ENCODE data around the gene SLC25A23. TPM values are rescaled to one million over a fixed set of nuclear protein-coding genes. Genes with fewer than 3 reads are reported as not detected.
A peak's percentile ranks its signal among the peaks of the same experiment; 100 is the strongest.

Gene SLC25A23
- total RNA-seq, 2 donors from 2014 or later, result 7.8 to 7.9 TPM

- H3K36me3 Mint-ChIP-seq (ENCODE audit: low read depth), result no peaks in the 10 kb centered on the region
- peaks cover 3% of the 10 kb centered on the region for H3K9me3 Mint-ChIP-seq
- H3K27ac Mint-ChIP-seq, result peak overlapping the region; percentile 77
- ATAC-seq (replicated peaks), result peak; percentile 89
- H3K4me1 Mint-ChIP-seq, result peaks cover 23% of the 10 kb centered on the region
- H3K4me3 Mint-ChIP-seq, result peak overlapping the region; percentile 83
- H3K27me3 Mint-ChIP-seq, result no peaks in the 10 kb centered on the region
Measured at GRCh38 chr19:6489278-6490061, 29.9 kb upstream of the SLC25A23 start.

DNA sequence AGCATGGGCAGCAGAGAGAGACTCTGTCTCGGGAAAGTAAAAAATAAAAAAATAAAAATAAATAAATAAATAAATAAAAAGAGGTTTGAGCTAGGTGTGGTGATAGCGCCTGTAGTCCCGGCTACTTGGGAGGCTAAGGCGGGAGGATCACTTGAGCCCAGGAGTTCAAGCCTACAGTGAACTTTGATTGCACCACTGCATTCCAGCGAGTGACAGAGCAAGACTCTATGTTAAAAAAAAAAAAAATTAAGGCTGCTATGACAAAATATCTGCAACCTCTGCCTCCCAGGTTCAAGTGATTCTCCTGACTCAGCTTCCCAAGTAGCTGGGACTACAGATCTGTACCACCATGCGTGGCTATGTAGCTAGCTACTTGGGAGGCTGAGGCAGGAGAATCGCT lies 25.2 kb upstream of the SLC25A23 start:
- H3K27ac Mint-ChIP-seq, result no peak overlapping the region
- H3K9me3 Mint-ChIP-seq, result no peaks in the 10 kb centered on the region
- H3K4me1 Mint-ChIP-seq, result peaks cover 23% of the 10 kb centered on the region
- no peak overlapping the region for H3K4me3 Mint-ChIP-seq
- no peaks in the 10 kb centered on the region for H3K27me3 Mint-ChIP-seq
- ATAC-seq (replicated peaks), result no peak
- H3K36me3 Mint-ChIP-seq (ENCODE audit: low read depth), result peaks cover 4% of the 10 kb centered on the region

DNA sequence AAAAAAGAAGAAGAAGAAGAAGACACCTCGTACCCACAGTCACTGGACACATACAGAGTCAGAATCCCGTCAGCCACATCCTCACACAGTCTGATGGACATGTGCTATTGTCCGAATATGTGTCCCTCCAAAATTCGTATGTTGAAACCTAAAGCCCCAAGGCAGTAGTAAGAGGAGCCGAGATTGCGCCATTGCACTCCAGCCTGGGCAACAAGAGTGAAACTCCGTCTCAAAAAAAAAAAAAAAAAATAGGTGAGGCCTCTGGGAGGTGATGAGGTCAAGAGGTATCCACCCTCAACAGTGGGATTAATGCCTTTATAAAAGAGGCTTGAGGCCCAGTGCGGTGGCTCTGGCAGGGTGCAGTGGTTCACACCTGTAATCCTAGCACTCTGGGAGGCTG lies 24.6 kb upstream of the SLC25A23 start:
- Mint-ChIP-seq H3K4me1 (peaks cover 18% of the 10 kb centered on the region), H3K4me3 (no peak overlapping the region), H3K9me3 (no peaks in the 10 kb centered on the region), H3K27ac (no peak overlapping the region), H3K36me3 (ENCODE audit: low read depth) (peaks cover 4% of the 10 kb centered on the region), H3K27me3 (no peaks in the 10 kb centered on the region)
- no peak for ATAC-seq (replicated peaks)

DNA sequence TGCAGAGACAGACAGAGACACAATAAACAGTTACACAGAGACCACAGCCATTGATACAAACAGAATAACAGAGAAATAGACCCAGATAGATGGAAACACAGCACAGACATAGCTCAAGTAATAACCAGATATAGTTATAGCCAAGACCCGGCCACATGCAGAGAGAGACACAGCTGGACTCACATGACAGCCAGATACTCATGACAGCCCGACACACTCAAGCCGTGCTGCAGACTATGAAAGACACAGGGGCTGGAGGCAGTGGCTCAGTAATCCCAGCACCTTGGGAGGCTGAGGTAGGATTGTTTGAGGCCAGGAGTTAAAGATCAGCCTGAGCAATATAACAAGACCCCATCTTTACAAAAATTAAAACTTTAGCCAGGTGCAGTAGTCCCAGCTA lies 23.6 kb upstream of the SLC25A23 start:
- no peak for ATAC-seq (replicated peaks)
- peaks cover 17% of the 10 kb centered on the region for H3K4me1 Mint-ChIP-seq
- no peak overlapping the region for H3K27ac Mint-ChIP-seq
- H3K27me3 Mint-ChIP-seq, result no peaks in the 10 kb centered on the region
- peaks cover 4% of the 10 kb centered on the region for H3K36me3 Mint-ChIP-seq (ENCODE audit: low read depth)
- H3K9me3 Mint-ChIP-seq, result no peaks in the 10 kb centered on the region
- H3K4me3 Mint-ChIP-seq, result no peak overlapping the region

- Mint-ChIP-seq H3K9me3 (no peaks in the 10 kb centered on the region), H3K27me3 (no peaks in the 10 kb centered on the region), H3K27ac (peak overlapping the region; percentile 89), H3K4me3 (peak overlapping the region; percentile 80), H3K4me1 (peaks cover 17% of the 10 kb centered on the region), H3K36me3 (ENCODE audit: low read depth) (peaks cover 4% of the 10 kb centered on the region)
- ATAC-seq (replicated peaks), result peak; percentile 20
Measured at GRCh38 chr19:6482343-6482686, 22.7 kb upstream of the SLC25A23 start.

DNA sequence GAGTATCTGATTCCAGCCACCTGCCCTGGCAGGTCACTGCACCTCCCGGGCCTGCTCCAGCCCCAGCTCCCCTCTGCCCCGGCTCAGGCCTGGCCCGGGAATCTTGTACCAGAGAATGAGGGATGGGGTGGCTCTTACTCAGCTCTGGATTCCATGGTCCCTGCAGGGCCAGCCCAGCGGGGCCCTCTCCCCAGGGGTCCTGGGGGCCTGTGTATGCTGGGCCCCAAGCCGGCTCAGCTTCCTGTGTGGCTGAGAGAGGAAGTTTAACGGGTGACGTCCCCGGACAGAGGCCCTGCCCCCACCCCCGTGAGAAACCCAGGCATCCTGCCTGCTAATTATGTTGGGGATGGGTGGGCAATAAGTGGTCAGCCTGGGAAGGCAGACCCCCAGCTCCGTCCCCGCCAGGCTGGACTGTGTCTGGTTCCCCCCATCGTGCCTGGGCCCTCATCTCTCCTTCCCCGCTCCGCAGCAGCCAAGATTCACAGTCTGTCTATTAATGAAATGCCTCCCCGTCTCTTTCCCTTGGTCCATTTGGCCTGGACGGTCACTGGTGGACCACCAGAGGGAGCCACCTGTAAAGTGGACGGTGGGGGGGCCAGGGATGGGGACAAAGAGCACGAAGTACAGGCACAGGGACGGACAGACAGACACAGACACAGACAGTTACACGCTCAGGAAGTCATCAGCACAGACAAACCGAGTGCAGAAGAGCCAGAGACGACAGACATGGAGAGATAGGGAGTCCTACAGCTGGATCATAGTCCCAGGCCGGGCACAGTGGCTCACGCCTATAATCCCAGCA lies 22.1 kb upstream of the SLC25A23 start, which contains the start of gene DENND1C:
TSS of gene DENND1C (minus strand) at position 247 of the 802 bp plus-strand sequence. CDS start at position 155, 92 bp downstream.
- no peaks in the 10 kb centered on the region for H3K9me3 Mint-ChIP-seq
- peak within 1 kb of the TSS; percentile 80 for H3K4me3 Mint-ChIP-seq
- peaks cover 17% of the 10 kb centered on the region for H3K4me1 Mint-ChIP-seq

DNA sequence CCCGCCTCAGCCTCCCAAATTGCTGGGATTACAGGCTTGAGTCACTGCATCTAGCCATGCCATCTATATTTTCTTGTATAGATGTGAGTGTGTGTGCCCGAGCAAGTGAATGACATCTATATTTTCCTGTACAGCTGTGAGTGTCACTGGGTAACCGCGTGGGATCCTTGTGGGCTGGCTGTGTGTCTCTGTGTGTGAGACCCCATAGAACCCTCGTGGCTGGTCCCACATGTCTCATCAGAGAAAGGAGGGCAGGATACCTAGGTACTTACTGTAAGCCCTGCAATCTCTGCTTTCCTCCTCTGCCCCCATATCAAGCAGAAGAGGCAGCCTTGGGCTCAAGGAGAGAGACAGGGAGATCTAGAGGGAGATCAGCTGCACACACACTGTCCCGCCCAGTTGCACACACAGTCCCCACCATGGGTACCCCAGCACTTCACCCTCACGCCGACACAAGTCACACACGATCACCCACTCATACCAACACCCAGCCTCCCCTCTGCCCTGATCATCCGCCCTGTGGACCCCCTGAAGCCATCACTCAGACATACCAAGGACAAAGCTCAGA lies 21.3 kb upstream of the SLC25A23 start:
- ATAC-seq (replicated peaks), result peak; percentile 35
- Mint-ChIP-seq H3K27me3 (no peaks in the 10 kb centered on the region), H3K36me3 (ENCODE audit: low read depth) (peaks cover 15% of the 10 kb centered on the region), H3K9me3 (no peaks in the 10 kb centered on the region), H3K4me1 (peaks cover 17% of the 10 kb centered on the region), H3K27ac (peak overlapping the region; percentile 89), H3K4me3 (peak overlapping the region; percentile 80)

More for the DNA sequence above, 22.1 kb upstream of the SLC25A23 start, which contains the start of gene DENND1C:
- peak within 1 kb of the TSS; percentile 89 for H3K27ac Mint-ChIP-seq
- H3K36me3 Mint-ChIP-seq (ENCODE audit: low read depth), result peaks cover 8% of the 10 kb centered on the region
- peak; percentile 90 for ATAC-seq (replicated peaks)
- H3K27me3 Mint-ChIP-seq, result no peaks in the 10 kb centered on the region

GRCh38 chr19:6479836-6480398 lies 20.3 kb upstream of the SLC25A23 start:
- H3K9me3 Mint-ChIP-seq, result no peaks in the 10 kb centered on the region
- H3K27me3 Mint-ChIP-seq, result no peaks in the 10 kb centered on the region
- peaks cover 16% of the 10 kb centered on the region for H3K36me3 Mint-ChIP-seq (ENCODE audit: low read depth)
- no peak for ATAC-seq (replicated peaks)
- H3K4me1 Mint-ChIP-seq, result peaks cover 17% of the 10 kb centered on the region
- H3K4me3 Mint-ChIP-seq, result peak overlapping the region; percentile 80
- H3K27ac Mint-ChIP-seq, result peak overlapping the region; percentile 89

- ATAC-seq (replicated peaks), result no peak
- H3K27me3 Mint-ChIP-seq, result no peaks in the 10 kb centered on the region
Measured at GRCh38 chr19:6478815-6479214, 19.2 kb upstream of the SLC25A23 start.

DNA sequence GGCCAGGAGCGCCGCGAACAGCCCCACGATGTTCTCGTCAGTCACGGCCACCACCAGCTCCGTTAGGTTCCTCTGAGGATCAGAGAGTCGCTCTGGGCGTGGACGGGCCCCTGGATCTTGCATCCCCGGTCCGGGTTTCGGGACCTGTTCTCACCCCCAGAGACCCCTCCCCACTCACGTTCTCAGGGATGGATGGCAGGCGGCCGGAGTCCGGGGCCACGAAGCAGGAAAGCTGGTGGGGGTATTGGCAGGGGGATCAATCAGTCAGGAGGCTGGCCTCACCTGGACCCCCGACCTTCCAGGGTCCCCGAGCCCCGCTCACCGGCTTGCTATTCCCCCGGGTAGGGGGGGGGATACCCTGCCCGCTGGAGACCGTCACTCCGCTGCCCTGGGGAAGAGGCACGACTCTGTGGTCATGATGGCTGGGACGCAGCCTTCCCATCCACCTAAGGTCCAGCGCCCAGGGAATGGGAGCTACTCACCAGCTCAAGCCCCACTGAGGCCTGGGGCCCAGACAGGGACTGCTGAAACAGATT lies 17.4 kb upstream of the SLC25A23 start:
- ATAC-seq (replicated peaks), result no peak
- no peaks in the 10 kb centered on the region for H3K9me3 Mint-ChIP-seq
- no peak overlapping the region for H3K4me3 Mint-ChIP-seq
- H3K4me1 Mint-ChIP-seq, result peaks cover 13% of the 10 kb centered on the region
- H3K27ac Mint-ChIP-seq, result no peak overlapping the region
- no peaks in the 10 kb centered on the region for H3K27me3 Mint-ChIP-seq
- peaks cover 39% of the 10 kb centered on the region for H3K36me3 Mint-ChIP-seq (ENCODE audit: low read depth)

More at GRCh38 chr19:6478815-6479214, 19.2 kb upstream of the SLC25A23 start:
- Mint-ChIP-seq H3K4me1 (peaks cover 17% of the 10 kb centered on the region), H3K4me3 (no peak overlapping the region), H3K27ac (no peak overlapping the region), H3K36me3 (ENCODE audit: low read depth) (peaks cover 23% of the 10 kb centered on the region), H3K9me3 (no peaks in the 10 kb centered on the region)

- H3K36me3 Mint-ChIP-seq (ENCODE audit: low read depth), result peaks cover 39% of the 10 kb centered on the region
- H3K9me3 Mint-ChIP-seq, result no peaks in the 10 kb centered on the region
- H3K27me3 Mint-ChIP-seq, result no peaks in the 10 kb centered on the region
- no peak overlapping the region for H3K4me3 Mint-ChIP-seq
- ATAC-seq (replicated peaks), result peak; percentile 91
- peaks cover 10% of the 10 kb centered on the region for H3K4me1 Mint-ChIP-seq
- H3K27ac Mint-ChIP-seq, result no peak overlapping the region
Measured at GRCh38 chr19:6476155-6476895, 16.7 kb upstream of the SLC25A23 start.

DNA sequence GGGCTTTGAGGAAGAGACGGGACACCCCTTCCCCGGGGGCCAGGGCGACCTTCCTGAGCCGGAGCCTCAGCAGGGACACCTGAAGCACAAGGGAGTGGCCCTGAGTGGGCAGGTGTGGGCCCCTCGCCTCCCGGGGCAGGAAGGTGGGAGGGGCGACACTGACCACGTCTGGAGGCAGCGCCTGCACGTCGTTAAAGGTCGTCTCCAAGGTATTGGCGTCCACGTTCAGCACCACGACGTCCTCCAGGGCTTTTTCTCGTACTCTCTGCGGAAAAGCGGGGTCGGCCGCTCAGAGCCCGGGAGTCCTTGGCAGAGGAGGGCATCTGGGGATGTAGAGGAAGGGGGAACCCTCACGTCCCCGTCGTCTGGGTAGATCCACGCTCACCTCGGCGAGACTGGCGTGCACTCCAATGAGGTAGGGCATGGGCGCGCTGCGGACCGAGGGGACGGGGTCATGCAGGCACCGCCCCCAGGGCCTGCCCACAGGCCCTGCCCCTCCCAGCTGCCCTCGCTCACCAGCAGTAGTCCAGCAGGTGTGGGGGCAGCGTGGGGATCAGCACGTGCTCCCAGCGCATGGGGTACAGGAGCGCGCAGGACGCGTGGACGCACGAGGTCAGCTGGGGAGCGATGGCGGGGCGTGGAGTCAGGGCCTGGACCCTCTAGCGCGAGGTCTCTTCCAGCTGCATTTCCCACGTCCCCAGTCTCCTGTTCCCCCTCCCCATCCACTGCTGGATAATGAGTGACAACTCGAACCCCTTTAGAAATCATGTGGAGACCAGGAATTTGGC lies 15.9 kb upstream of the SLC25A23 start:
- Mint-ChIP-seq H3K9me3 (no peaks in the 10 kb centered on the region), H3K36me3 (ENCODE audit: low read depth) (peaks cover 45% of the 10 kb centered on the region), H3K4me1 (peaks cover 8% of the 10 kb centered on the region), H3K27me3 (no peaks in the 10 kb centered on the region), H3K27ac (no peak overlapping the region), H3K4me3 (no peak overlapping the region)
- ATAC-seq (replicated peaks), result no peak

DNA sequence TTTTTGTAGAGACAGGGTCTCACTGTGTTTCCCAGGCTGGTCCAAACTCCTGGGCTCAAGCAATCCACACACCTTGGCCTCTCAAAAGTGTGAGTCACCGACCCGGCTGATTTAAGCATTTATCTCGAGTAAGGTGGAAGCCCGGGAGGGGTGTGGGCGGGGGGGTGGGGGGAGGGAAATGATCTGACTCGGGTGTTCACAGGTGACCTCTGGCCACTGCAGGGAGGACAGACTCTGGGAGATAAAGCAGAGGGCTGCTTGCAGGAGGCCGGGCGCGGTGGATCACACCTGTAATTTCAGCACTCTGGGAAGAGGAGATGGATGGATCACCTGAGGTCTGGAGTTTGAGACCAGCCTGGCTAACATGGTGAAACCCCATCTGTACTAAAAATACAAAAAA lies 14.1 kb upstream of the SLC25A23 start:
- Mint-ChIP-seq H3K36me3 (ENCODE audit: low read depth) (peaks cover 62% of the 10 kb centered on the region), H3K4me3 (no peak overlapping the region), H3K9me3 (no peaks in the 10 kb centered on the region), H3K27ac (no peak overlapping the region), H3K4me1 (no peaks in the 10 kb centered on the region), H3K27me3 (no peaks in the 10 kb centered on the region)
- ATAC-seq (replicated peaks), result no peak

Data from activated T-helper 17 cell treated with anti-CD3 and anti-CD28 coated beads, Interleukin-2, amount 50 U/mL, for 72 hours (primary cell).